ENCODE results near the gene ANKRD63. TPM values are rescaled to one million over a fixed set of nuclear protein-coding genes. Genes with fewer than 3 reads are reported as not detected.

Gene ANKRD63
- total and polyA plus RNA-seq, 10 of the 15 experiments (the other 5 are each of a cell fraction or from before 2014, with no cell fraction given), result not detected

DNA sequence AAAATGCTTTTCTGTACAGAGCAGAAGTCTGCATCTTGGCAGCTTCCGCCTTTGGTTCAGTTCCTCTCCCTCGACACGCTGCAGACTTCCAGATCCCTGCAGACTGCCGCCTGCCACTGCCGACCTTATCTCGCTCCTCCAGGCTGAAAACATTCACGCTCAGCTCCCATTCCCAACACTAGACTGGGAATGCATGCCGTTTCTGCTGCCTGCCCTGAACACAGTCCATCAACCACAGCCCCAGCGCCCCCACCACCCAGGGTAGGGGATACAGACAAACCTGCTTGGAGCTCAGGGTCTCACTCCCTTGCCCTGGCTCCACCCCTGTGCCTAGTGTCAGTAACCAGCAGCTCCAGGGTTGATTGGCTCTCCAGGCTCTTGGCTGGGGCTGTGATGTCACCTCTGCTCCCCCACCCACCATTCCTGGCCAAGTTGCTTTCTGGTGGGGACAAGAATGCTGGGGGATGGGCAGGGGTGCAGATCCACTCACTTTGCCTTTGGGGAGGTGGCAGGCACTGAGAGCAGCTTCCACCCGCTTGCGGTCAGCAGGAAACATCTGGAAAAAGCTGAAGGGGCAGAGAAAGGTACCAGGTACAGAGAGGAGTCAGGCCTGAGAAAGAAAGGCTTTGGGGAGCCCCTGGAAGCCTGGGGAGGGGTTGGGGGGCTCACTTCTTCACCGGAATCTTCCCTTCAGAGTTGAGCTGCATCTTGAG lies 18.8 kb upstream of the ANKRD63 start:
- H3K79me2 ChIP-seq (ENCODE audit: control insufficient read depth, insufficient read depth, low read length), result no peaks in the 10 kb centered on the region
- H3K4me3 ChIP-seq, result no peak overlapping the region
- no peaks in the 10 kb centered on the region for H3K27me3 ChIP-seq (replicated peaks in 1 of 2; ENCODE audit: control insufficient read depth in 2 of 2, insufficient read depth in 2 of 2, low read length in 1 of 2)
- DNase-seq (ENCODE audit: low read depth, low spot score) (no peak), FAIRE-seq (no peak), ATAC-seq (no peak)
- no TSS peak for BruUV-seq (replicated peaks)
- H2AFZ ChIP-seq (ENCODE audit: control insufficient read depth, low read depth, low read length), result no peak overlapping the region
- intact Hi-C loops (cut with micrococcal nuclease; ENCODE audit: unreplicated experiment) (no loop called here), in situ Hi-C loops (cut with MboI) (no loop called here)
- 66% methylated on average over 12 of the region's 12 CpGs for WGBS (ENCODE audit: insufficient coverage, insufficient replicate concordance, low lambda C conversion rate, missing lambda C conversion rate)
- H3K9me3 ChIP-seq (replicated peaks; ENCODE audit: control insufficient read depth, insufficient read depth, low read length), result no peaks in the 10 kb centered on the region; the same call in 2 of the 3 replicates
- POLR2A ChIA-PET, result no interaction called here
- H3K27ac ChIP-seq (ENCODE audit: control insufficient read depth, insufficient read depth), result no peak overlapping the region
- H3K4me1 ChIP-seq (ENCODE audit: control insufficient read depth, insufficient read depth, low read length), result no peaks in the 10 kb centered on the region
- RAD21 ChIA-PET (ENCODE audit: unreplicated experiment), result interaction anchor here (1.4 kb wide), 1 partner anchor 35 kb away, joined by 4 read pairs; no protein-coding TSS in a partner anchor
- CTCF ChIA-PET, result interaction anchor here (0.9 to 1.4 kb wide), 2 partner anchors 22 to 84 kb away, joined by 4 to 5 read pairs; no protein-coding TSS in a partner anchor
- no peak overlapping the region for H3K9ac ChIP-seq (ENCODE audit: control insufficient read depth, insufficient read depth, low read length)
- H4K20me1 ChIP-seq (ENCODE audit: control insufficient read depth, insufficient read depth), result no peaks in the 10 kb centered on the region
- SMC1A ChIA-PET (ENCODE audit: uncharacterized antibody, unreplicated experiment), result no interaction called here
- H3K36me3 ChIP-seq (ENCODE audit: control insufficient read depth in 2 of 2, insufficient read depth in 2 of 2, low read length in 1 of 2), result no peaks in the 10 kb centered on the region
- H3K4me2 ChIP-seq (ENCODE audit: control insufficient read depth, insufficient read depth), result no peak overlapping the region
- TF ChIP-seq, protein P1, sequence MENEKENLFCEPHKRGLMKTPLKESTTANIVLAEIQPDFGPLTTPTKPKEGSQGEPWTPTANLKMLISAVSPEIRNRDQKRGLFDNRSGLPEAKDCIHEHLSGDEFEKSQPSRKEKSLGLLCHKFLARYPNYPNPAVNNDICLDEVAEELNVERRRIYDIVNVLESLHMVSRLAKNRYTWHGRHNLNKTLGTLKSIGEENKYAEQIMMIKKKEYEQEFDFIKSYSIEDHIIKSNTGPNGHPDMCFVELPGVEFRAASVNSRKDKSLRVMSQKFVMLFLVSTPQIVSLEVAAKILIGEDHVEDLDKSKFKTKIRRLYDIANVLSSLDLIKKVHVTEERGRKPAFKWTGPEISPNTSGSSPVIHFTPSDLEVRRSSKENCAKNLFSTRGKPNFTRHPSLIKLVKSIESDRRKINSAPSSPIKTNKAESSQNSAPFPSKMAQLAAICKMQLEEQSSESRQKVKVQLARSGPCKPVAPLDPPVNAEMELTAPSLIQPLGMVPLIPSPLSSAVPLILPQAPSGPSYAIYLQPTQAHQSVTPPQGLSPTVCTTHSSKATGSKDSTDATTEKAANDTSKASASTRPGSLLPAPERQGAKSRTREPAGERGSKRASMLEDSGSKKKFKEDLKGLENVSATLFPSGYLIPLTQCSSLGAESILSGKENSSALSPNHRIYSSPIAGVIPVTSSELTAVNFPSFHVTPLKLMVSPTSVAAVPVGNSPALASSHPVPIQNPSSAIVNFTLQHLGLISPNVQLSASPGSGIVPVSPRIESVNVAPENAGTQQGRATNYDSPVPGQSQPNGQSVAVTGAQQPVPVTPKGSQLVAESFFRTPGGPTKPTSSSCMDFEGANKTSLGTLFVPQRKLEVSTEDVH (IDR thresholded peaks at IDR 0.05; ENCODE audit: low read depth, partially characterized antibody), result no peak
- TF ChIP-seq, protein P2, sequence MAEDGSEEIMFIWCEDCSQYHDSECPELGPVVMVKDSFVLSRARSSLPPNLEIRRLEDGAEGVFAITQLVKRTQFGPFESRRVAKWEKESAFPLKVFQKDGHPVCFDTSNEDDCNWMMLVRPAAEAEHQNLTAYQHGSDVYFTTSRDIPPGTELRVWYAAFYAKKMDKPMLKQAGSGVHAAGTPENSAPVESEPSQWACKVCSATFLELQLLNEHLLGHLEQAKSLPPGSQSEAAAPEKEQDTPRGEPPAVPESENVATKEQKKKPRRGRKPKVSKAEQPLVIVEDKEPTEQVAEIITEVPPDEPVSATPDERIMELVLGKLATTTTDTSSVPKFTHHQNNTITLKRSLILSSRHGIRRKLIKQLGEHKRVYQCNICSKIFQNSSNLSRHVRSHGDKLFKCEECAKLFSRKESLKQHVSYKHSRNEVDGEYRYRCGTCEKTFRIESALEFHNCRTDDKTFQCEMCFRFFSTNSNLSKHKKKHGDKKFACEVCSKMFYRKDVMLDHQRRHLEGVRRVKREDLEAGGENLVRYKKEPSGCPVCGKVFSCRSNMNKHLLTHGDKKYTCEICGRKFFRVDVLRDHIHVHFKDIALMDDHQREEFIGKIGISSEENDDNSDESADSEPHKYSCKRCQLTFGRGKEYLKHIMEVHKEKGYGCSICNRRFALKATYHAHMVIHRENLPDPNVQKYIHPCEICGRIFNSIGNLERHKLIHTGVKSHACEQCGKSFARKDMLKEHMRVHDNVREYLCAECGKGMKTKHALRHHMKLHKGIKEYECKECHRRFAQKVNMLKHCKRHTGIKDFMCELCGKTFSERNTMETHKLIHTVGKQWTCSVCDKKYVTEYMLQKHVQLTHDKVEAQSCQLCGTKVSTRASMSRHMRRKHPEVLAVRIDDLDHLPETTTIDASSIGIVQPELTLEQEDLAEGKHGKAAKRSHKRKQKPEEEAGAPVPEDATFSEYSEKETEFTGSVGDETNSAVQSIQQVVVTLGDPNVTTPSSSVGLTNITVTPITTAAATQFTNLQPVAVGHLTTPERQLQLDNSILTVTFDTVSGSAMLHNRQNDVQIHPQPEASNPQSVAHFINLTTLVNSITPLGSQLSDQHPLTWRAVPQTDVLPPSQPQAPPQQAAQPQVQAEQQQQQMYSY (CRISPR knock-in tag; IDR thresholded peaks at IDR 0.05), result no peak
- TF ChIP-seq CUX1 (IDR thresholded peaks at IDR 0.05; ENCODE audit: insufficient replicate concordance, low read depth, low read length) (no peak), ESRRA (IDR thresholded peaks at IDR 0.05; ENCODE audit: low read length) (no peak)

Data from GM12878 (cell line).